CD4-positive, alpha-beta T cell (primary cell): Measurements from ENCODE around the gene ARCN1. TPM values are rescaled to one million over a fixed set of nuclear protein-coding genes. Genes with fewer than 3 reads are reported as not detected.

Source experiments
- ATAC-seq: fragments of 200-7000 bp; cut with Tn5 transposase; one replicate; pipeline ENCODE4 v1.10.0; 2022; ENCODE audit warnings: mild to moderate bottlenecking; ENCODE audit not compliant: poor library complexity
- CTCF ChIA-PET: fragments of 350-600 bp; sonication (Branson Sonifier 250); formaldehyde crosslinking; loops from one replicate; lab custom pipeline; 2021; ENCODE audit warnings: antibody characterized with exemption, inconsistent platforms; lab: Charles Lee
- POLR2A ChIA-PET: fragments of 350-600 bp; sonication (Branson Sonifier 250); formaldehyde crosslinking; loops from one replicate; lab custom pipeline; 2021; ENCODE audit warnings: antibody characterized with exemption, inconsistent platforms; lab: Charles Lee
- DNase-seq, 14 experiments: peaks; one replicate each; pipeline ENCODE4 v3.0.0-alpha.2; 2013 to 2020; ENCODE audit warnings: mixed read lengths in 2 of 14
- H3K27ac ChIP-seq, 2 donors: one replicate each; pipeline versions ENCODE4 v1.5.1 to v1.7.0; 2013; ENCODE audit warnings: low read length in 2 of 2, low read depth in 1 of 2, mild to moderate bottlenecking in 1 of 2
- H3K27me3 ChIP-seq, 2 experiments: 1 replicate in 1 of 2; 2 replicates in 1 of 2; pipeline versions ENCODE4 v1.6.1 to v1.7.0; 2013; ENCODE audit warnings: low read length in 2 of 2, control low read depth in 1 of 2, mild to moderate bottlenecking in 1 of 2, moderate library complexity in 1 of 2; ENCODE audit not compliant: insufficient read depth in 2 of 2, control insufficient read depth in 1 of 2
- H3K36me3 ChIP-seq: one replicate; pipeline ENCODE4 v1.6.1; 2013; ENCODE audit warnings: low read length, control low read depth; ENCODE audit not compliant: insufficient read depth
- H3K4me1 ChIP-seq: one replicate; pipeline ENCODE4 v1.6.1; 2013; ENCODE audit warnings: low read length, control low read depth; ENCODE audit not compliant: insufficient read depth
- H3K4me3 ChIP-seq: one replicate; pipeline ENCODE4 v1.5.1; 2013; ENCODE audit warnings: mild to moderate bottlenecking, low read length, moderate library complexity
- H3K9me3 ChIP-seq, 2 experiments: 1 replicate in 1 of 2; 2 replicates in 1 of 2; pipeline versions ENCODE4 v1.6.1 to v1.7.0; 2013; ENCODE audit warnings: low read length in 2 of 2, mild to moderate bottlenecking in 2 of 2, control low read depth in 1 of 2, moderate library complexity in 1 of 2; ENCODE audit not compliant: control insufficient read depth in 1 of 2, insufficient read depth in 1 of 2
- H3K27ac Mint-ChIP-seq: one replicate; pipeline ENCODE4 v1.8.0; 2020; ENCODE audit warnings: mixed read lengths
- H3K27me3 Mint-ChIP-seq: one replicate; pipeline ENCODE4 v1.8.0; 2021; ENCODE audit warnings: mixed read lengths
- H3K36me3 Mint-ChIP-seq: one replicate; pipeline ENCODE4 v1.8.0; 2021; ENCODE audit warnings: low read depth, mixed read lengths
- H3K4me1 Mint-ChIP-seq: one replicate; pipeline ENCODE4 v1.8.0; 2021; ENCODE audit warnings: low read depth, mixed read lengths
- H3K4me3 Mint-ChIP-seq: one replicate; pipeline ENCODE4 v1.8.0; 2020; ENCODE audit warnings: mild to moderate bottlenecking, mixed read lengths
- H3K9me3 Mint-ChIP-seq: one replicate; pipeline ENCODE4 v1.8.0; 2020; ENCODE audit warnings: mixed read lengths
- CTCF ChIP-seq: fragments of 200-600 bp; IDR thresholded peaks from one replicate; pipeline ENCODE4 v1.8.0; 2022; ENCODE audit warnings: antibody characterized with exemption, mild to moderate bottlenecking
- intact Hi-C, 2 experiments: fragments of 100-400 bp; cut with DNase I in 1 of 2; cut with micrococcal nuclease in 1 of 2; formaldehyde crosslinking; loops; one replicate each; pipeline versions ENCODE4 v1.15.1 to v1.9.0; 2023 to 2025; cut with DNase I, micrococcal nuclease
- total RNA-seq, 174 experiments: library from RNA in 2 of 174; stranded (reverse) in 2 of 174; gene quantifications; one replicate each; pipeline ENCODE4 v1.2.3 and lab custom pipeline; 2021 to 2026

The ARCN1 gene
- total RNA-seq, 2 experiments from 2014 or later: 73.7 to 78.6 TPM

- H3K9me3 ChIP-seq: no peaks in the 10 kb centered on the region
- H3K27ac ChIP-seq: no peak overlapping the region
- POLR2A ChIA-PET: no interaction called here
- H3K9me3 Mint-ChIP-seq: no peaks in the 10 kb centered on the region
- DNase-seq: no peak
- no peak overlapping the region for H3K27ac Mint-ChIP-seq
- H3K27me3 Mint-ChIP-seq: no peaks in the 10 kb centered on the region
- peaks cover 56% of the 10 kb centered on the region for H3K36me3 ChIP-seq
- H3K27me3 ChIP-seq: no peaks in the 10 kb centered on the region
- H3K4me1 Mint-ChIP-seq: peaks cover 37% of the 10 kb centered on the region
- intact Hi-C loops: no loop called here
- ATAC-seq: no peak
- H3K4me3 ChIP-seq: no peak overlapping the region
- TF ChIP-seq CTCF: no peak
- H3K4me1 ChIP-seq: peaks cover 13% of the 10 kb centered on the region
- CTCF ChIA-PET: no interaction called here
- H3K36me3 Mint-ChIP-seq: peaks cover 73% of the 10 kb centered on the region
- H3K4me3 Mint-ChIP-seq: no peak overlapping the region
Measured at GRCh38 chr11:118581057-118581456, 8.8 kb downstream of the ARCN1 start.

- intact Hi-C loops: no loop called here
- Mint-ChIP-seq H3K4me3 (no peak overlapping the region), H3K27ac (no peak overlapping the region), H3K4me1 (peaks cover 3% of the 10 kb centered on the region), H3K27me3 (no peaks in the 10 kb centered on the region), H3K36me3 (peaks cover 95% of the 10 kb centered on the region), H3K9me3 (no peaks in the 10 kb centered on the region)
- DNase-seq: no peak
- TF ChIP-seq CTCF: no peak
- H3K36me3 ChIP-seq: peaks cover 92% of the 10 kb centered on the region
- H3K9me3 ChIP-seq: no peaks in the 10 kb centered on the region
- no peak overlapping the region for H3K4me3 ChIP-seq
- CTCF ChIA-PET: no interaction called here
- no peak overlapping the region for H3K27ac ChIP-seq
- no peaks in the 10 kb centered on the region for H3K4me1 ChIP-seq
- H3K27me3 ChIP-seq: no peaks in the 10 kb centered on the region
- no peak for ATAC-seq
- POLR2A ChIA-PET: no interaction called here
Measured at GRCh38 chr11:118587952-118588351, 15.7 kb downstream of the ARCN1 start.

GRCh38 chr11:118592616-118593367 is 20.6 kb downstream of the ARCN1 start:
- H3K27me3 ChIP-seq: no peaks in the 10 kb centered on the region
- peaks cover 16% of the 10 kb centered on the region for H3K4me1 Mint-ChIP-seq
- no peak for TF ChIP-seq CTCF
- H3K9me3 ChIP-seq: no peaks in the 10 kb centered on the region
- no peak overlapping the region for H3K27ac ChIP-seq
- peaks cover 92% of the 10 kb centered on the region for H3K36me3 ChIP-seq
- peaks cover 5% of the 10 kb centered on the region for H3K4me1 ChIP-seq
- intact Hi-C loops: no loop called here
- H3K4me3 Mint-ChIP-seq: no peak overlapping the region
- no peaks in the 10 kb centered on the region for H3K9me3 Mint-ChIP-seq
- no peak overlapping the region for H3K4me3 ChIP-seq
- H3K27me3 Mint-ChIP-seq: no peaks in the 10 kb centered on the region
- no peak for DNase-seq
- H3K27ac Mint-ChIP-seq: no peak overlapping the region
- ATAC-seq: no peak
- ChIA-PET POLR2A (interaction anchor here (0.9 to 1.0 kb wide), 2 partner anchors 11 to 15 kb away, joined by 3 to 4 read pairs; no protein-coding TSS in a partner anchor), CTCF (interaction anchor here (1.0 to 1.2 kb wide), 2 partner anchors 67 to 97 kb away, joined by 3 read pairs; no protein-coding TSS in a partner anchor)
- H3K36me3 Mint-ChIP-seq: peaks cover 93% of the 10 kb centered on the region
